HG03439 (cell line): ENCODE measurements around the gene VGLL2.

Experiments used
- ATAC-seq: cut with Tn5 transposase; IDR thresholded peaks from one replicate; pipeline ENCODE4 v1.9.1; 2021; ENCODE audit warnings: mild to moderate bottlenecking, moderate library complexity; ENCODE audit not compliant: unreplicated experiment

VGLL2 gene

DNA sequence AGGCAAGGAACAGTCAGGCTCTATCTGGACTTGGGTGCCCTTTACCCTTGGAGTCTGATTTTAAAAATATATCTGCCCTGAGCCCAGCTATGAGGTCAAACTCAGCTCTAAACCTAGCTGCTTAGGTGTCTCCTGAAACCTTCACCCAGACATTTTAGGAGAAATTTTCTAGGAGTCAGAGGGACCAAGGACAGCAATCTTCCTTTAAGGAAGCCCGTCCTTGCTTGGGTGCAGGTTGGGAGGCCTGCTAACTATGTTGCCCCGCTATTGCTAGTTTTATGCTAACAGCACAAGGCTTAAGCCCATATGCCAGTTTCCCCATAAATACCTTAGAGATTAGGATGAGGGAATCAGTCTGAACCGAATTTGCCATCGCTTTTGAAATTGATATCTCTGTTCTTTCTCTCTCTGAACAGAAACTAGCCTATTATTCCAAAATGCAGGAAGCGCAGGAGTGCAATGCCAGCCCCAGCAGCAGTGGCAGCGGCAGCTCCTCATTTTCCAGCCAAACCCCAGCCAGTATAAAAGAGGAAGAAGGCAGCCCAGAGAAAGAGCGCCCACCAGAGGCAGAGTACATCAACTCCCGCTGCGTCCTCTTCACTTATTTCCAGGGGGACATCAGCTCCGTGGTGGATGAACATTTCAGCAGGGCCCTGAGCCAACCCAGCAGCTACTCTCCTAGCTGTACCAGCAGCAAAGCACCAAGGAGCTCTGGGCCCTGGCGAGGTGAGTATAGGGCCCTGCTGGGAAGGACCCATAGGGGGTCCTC is 2.6 kb downstream of the VGLL2 start:
- no peak for ATAC-seq

DNA sequence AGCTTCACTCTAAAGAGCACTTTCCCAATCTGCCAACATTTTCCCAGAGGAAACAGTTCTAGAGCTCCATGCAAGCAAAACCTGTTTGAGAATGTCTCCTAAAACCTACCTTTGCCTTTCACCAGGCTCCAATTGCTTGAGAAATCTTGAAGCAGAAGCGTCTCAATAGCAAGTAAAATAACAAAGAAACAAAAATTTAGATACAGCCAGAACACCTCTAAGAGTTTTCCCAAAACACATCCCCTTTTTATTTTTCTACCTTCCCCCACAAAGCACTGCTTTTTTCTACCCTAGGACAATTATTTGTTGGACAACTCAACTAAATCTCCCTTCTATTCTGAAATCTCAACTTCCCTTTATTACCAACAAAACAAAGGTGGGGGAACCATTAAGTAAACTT is 3.6 kb downstream of the VGLL2 start:
- ATAC-seq, result no peak

- ATAC-seq, result no peak
These were observed 4.3 kb downstream of the VGLL2 start for GRCh38 chr6:117269638-117270054.

DNA sequence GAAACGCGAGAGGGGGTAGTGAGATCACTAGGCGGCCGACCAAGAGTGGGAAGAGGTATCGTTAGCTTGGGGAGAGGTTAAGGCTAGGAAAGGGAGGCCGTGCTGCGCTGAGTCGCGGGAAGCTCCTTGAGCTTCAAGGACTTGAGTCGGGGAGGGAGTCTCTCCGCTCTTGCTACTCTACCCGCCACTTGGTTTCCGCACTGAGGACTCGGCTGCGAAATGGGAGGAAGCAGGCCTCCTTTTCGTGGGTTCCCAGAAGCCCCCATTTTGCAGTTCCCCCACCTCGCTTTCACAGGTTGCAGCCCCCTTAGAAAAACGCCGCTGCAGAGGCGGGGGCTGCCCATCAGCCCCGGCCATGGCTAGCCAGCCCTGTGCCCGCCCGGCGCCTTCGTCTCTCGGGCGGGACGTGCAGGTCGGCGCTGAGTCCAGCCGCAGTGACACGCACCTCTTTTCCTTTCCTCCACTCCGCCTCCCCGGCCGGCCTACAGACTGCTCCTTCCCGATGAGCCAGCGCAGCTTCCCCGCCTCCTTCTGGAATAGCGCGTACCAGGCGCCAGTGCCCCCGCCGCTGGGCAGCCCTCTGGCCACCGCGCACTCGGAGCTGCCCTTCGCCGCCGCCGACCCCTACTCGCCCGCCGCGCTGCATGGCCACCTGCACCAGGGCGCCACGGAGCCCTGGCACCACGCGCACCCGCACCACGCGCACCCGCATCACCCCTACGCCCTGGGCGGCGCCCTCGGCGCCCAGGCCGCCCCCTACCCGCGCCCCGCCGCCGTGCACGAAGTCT is 4.9 kb downstream of the VGLL2 start:
- no peak for ATAC-seq

- ATAC-seq, result no peak
These were observed 5.6 kb downstream of the VGLL2 start for GRCh38 chr6:117270843-117271507.

DNA sequence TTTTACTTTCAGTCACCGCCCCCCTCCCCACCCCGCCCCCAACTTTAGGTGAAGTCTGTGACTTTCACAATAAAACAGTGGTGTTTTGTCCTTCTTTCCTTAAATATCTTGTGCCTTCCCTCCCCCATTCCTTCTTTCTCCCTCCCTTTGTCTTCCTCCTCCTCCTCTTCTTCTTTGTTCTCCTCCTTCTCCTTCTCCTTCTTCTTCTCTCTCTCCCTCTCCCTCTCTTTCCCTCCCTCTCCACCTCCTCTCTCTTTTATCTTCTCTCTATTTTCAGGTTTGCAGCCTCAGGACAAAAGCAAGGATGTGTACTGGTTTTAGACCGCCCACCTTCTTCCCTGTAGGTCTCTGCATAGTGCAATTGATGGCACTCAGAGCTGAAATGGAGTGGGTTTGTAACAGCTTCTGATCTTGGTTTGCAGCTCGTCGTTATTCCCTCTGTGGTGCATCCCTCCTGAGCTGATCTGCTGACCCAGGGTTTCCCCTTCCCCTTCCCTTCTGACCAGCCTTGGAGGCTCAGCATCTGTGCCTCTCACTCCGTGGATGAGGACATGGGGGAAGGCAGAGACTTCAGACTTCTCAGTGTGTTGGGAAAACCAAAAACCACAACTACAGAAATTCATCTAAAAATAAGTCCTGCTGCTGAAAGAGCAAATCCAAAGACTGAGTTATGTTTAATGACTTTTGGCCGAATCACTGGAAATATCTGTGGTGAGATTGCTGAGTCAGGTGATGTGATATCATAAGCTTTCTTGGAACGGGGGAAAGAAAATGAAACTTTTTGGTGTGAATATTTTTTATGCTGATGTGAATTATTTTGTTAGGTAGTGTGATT is 6.9 kb downstream of the VGLL2 start:
- no peak for ATAC-seq

GRCh38 chr6:117272891-117273290 is 7.5 kb downstream of the VGLL2 start:
- ATAC-seq, result no peak

- ATAC-seq, result no peak
These were observed 9.8 kb downstream of the VGLL2 start for GRCh38 chr6:117275205-117275604.

DNA sequence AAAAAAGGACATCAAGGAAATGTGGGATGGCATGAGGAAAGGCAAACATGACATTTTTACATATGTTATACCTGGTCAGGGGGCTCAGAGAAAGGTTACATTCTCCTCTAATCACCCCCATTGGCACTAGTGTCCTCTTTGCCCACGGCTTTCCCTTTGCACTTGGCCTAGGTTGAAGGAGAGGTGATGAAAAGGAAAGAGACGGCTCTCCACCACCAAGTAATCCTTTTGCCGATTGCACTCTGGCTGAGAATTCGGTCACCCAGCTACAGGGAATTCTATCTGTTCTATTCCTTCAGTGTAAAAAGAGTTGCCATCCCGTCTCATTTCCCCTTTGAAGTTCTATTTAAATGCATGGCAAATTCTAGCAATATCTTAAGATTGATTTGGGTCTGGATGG is 10.4 kb downstream of the VGLL2 start:
- ATAC-seq, result no peak

DNA sequence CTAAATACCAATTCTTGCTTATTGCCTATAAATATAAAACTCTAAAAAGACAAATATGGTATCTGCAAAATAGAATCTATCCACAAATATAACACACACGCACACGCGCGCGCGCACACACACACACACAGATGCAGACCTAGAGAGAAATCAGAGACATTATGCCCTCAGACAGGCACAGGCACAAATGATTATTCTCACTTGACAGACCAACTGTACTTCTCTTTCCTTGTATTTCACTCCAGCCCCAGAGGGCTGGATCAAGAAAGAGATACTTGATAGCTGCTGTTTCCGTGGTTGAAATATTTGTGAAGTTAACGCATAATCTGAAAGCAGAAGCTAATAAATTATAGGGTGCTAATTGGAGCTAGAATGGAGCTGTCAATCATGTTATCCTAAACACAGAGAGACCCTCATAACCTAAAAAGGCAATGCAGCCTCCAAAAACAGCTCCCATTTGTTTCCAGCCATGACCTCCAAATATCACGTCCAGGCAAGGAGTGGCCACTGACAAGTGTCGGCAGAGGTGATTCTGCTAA is 11.5 kb downstream of the VGLL2 start:
- ATAC-seq, result no peak

DNA sequence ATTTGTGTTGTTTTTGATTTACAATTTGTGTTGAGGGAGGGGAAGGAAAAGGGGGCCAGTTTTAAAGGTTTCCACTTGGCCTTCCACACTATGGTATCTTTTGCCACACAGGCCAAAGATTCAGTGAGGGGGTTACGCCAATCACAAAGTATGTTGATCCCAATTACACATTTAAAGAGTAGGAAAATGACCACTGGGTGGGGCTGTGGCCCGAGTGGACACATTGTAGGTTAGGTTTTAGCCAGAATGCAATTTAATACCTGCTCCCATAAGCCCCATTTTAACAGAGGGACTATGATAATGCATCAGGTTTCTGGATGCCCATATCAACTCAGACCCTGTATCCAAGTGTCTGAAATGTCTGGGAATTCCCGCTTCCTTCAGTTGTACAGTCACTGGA is 15.6 kb downstream of the VGLL2 start:
- no peak for ATAC-seq

DNA sequence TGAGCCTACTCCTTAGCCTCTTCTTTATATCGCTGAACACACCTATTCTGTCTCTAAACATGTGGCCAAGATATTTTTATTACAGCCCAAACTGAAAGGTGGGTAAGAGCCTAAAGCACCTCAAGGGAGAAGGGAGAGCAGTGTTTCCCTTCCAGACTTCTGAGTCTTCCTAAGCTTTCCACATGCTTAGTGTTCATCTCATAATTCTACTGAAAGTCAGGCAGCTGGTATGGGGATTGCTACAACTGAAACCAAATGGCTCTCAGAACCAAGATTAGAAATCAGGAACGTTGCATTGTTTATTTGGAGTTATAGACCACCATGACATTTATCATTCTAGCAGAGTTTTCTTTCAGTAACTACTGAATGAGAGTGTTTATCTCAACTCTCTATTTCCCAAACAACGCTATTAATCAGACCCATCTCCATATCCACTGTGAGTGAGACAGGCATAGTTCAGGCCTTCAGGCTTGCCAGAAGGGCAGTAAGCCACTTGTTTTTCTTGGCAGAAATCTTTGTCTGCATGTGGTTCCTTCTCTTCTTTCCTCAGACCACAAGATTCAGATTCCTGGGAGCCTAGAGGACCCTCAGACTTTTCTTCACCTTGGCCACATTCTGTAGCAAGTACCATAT is 22.8 kb downstream of the VGLL2 start:
- no peak for ATAC-seq

DNA sequence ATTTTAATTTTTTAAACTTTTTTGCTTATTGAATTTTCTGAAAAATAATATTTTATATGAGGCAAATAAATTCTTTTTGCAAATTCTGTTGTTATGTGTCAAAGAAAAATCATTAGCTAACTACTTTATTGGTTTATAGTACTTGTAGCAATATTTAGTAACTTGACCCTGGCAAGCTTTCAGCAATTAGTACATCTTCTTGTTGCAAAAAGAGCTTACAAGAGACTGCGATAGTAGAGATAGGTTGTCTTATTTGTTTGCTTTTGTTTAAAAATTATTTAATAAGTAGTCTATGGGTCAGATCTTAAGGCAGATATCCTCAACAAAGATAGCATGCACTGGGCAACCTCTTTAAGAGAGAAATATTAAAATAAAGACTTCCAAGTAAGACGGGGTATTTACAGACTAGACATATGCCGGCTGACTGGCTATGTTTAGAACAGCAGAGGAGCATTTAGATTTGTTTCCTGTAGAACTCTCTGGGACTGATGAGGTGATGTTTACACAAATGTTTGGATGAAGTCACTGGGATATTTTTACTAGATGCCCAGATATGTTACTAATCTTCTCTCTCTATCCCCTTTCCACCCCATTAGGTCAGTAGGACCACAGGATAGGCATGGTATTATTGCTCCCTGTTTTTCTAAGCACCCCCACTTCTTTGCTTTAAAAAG is 25.0 kb downstream of the VGLL2 start:
- ATAC-seq, result no peak

GRCh38 chr6:117298941-117299340 is 33.6 kb downstream of the VGLL2 start:
- ATAC-seq, result no peak

GRCh38 chr6:117303323-117303722 is 38.0 kb downstream of the VGLL2 start:
- no peak for ATAC-seq

DNA sequence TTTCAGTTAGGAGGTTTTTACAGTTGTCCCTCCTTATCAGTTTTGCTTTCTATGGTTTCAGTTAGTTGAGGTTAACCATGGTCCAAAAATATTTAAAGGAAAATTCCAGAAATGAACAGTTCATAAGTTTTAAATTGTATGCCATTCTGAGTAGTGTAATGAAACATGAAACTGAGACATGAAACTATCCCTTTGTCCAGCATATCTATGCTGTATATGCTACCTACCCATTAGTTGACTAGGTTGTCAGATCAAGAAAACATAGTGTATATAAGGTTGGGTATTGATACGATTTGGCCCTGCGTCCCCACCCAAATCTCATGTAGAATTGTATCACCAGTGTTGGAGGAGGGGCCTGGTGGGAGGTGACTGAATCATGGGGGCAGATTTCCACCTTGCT is 39.1 kb downstream of the VGLL2 start:
- ATAC-seq, result no peak

DNA sequence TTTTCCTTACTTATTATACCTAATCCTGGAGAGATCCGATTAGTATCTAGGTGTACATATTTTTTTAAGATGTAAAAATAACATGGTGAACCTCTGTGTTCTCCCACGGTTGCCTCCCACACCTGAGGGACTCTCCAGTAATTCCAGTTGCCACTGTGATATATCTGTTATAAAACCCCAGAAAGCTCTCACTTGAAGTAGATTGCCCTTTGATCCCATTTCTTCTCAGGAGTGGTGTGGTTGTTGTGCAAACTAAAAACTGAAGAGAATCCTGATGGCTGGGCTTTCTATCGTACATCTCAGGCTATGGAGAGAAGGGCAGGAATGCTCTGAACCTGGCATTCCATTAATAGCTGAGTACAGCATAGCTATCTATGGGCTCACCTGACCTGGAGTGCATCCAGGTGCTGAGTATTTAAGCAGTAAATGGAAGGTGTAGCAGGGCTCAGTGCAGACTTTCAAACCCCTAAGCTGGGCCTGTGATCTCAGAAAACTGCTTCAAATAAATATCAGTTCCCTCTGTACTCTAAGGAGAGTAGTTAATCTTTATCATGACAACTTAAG is 41.0 kb downstream of the VGLL2 start:
- ATAC-seq, result no peak

DNA sequence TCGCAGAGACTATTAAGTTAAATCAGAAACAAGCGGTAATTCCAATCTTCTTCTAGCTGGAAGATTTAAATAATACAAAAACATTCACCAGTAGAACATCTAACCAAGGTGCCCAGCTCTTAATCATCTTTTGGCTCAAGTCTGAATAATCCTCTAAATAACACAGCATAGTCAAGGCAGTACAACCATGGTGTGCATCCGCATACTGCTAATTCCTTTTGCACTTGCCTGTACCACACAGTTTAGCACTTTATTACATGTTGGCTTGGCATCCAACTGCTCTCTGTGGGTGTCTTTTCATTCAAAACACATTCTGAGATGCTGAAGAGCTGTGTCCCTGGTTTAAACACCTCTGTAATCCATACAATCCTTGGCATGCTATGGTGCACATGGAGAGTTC is 42.3 kb downstream of the VGLL2 start:
- ATAC-seq, result no peak

- ATAC-seq, result no peak
These were observed 43.7 kb downstream of the VGLL2 start for GRCh38 chr6:117309069-117309468.
